ENCODE measurements around the gene SLC7A6OS. TPM values are rescaled to one million over a fixed set of nuclear protein-coding genes. Genes with fewer than 3 reads are reported as not detected.

SLC7A6OS gene
- total and polyA plus RNA-seq, 10 of the 15 experiments (the other 5 are each of a cell fraction or from before 2014, with no cell fraction given), result 2.9 to 27.4 (median 16.9) TPM

GRCh38 chr16:68292425-68292824, 18.3 kb downstream of the SLC7A6OS start (continued):
- TF ChIP-seq PRDM15 (CRISPR knock-in tag; IDR thresholded peaks at IDR 0.05) (no peak), ZBTB4 (CRISPR knock-in tag; IDR thresholded peaks at IDR 0.05) (no peak), NKRF (conservative IDR thresholded peaks at IDR 0.05) (no peak), MYC (IDR thresholded peaks at IDR 0.05; ENCODE audit: insufficient read depth, insufficient read length, insufficient replicate concordance, low read length, severe bottlenecking) (no peak), RBBP5 (conservative IDR thresholded peaks at IDR 0.05) (no peak)
